Lung (tissue), 12 donors: Measurements from ENCODE around the gene ITPKA. TPM values are rescaled to one million over a fixed set of nuclear protein-coding genes. Genes with fewer than 3 reads are reported as not detected.

ENCODE experiments used
- ATAC-seq: fragments of 200-7000 bp; cut with Tn5 transposase; one replicate; pipeline ENCODE4 v1.9.1; 2020; ENCODE audit warnings: moderate number of reproducible peaks; ENCODE audit not compliant: insufficient read depth, low FRiP score
- DNase-seq, 3 donors: peaks; one replicate each; pipeline ENCODE4 v3.0.0-alpha.2; 2013 to 2017
- H3K27ac ChIP-seq, 2 donors: one replicate each; pipeline ENCODE4 v1.5.1; 2013; ENCODE audit warnings: mild to moderate bottlenecking in 2 of 2, moderate library complexity in 2 of 2, control low read depth in 1 of 2, inconsistent platforms in 1 of 2, low read depth in 1 of 2, low read length in 1 of 2
- H3K27me3 ChIP-seq, 3 donors: one replicate each; pipeline ENCODE4 v1.5.1; 2013; ENCODE audit warnings: low read length in 2 of 3; ENCODE audit not compliant: control insufficient read depth in 3 of 3, insufficient read depth in 3 of 3
- H3K36me3 ChIP-seq, 4 donors: one replicate each; pipeline ENCODE4 v1.5.1; 2013; ENCODE audit warnings: low read length in 4 of 4, mild to moderate bottlenecking in 1 of 4, moderate library complexity in 1 of 4; ENCODE audit not compliant: control insufficient read depth in 4 of 4, insufficient read depth in 4 of 4
- H3K4me1 ChIP-seq, 5 donors: one replicate each; pipeline ENCODE4 v1.5.1; 2013; ENCODE audit warnings: low read length in 5 of 5, mild to moderate bottlenecking in 2 of 5, moderate library complexity in 1 of 5; ENCODE audit not compliant: control insufficient read depth in 5 of 5, insufficient read depth in 5 of 5
- H3K4me3 ChIP-seq: one replicate; pipeline ENCODE4 v1.5.1; 2013; ENCODE audit warnings: mild to moderate bottlenecking, control low read depth, moderate library complexity
- H3K9ac ChIP-seq, 2 donors: one replicate each; pipeline ENCODE4 v1.5.1; 2013; ENCODE audit warnings: low read length in 2 of 2, control low read depth in 1 of 2; ENCODE audit not compliant: insufficient read depth in 1 of 2
- H3K9me3 ChIP-seq, 4 donors: one replicate each; pipeline ENCODE4 v1.5.1; 2013; ENCODE audit warnings: low read length in 3 of 4, mild to moderate bottlenecking in 1 of 4, moderate library complexity in 1 of 4; ENCODE audit not compliant: control insufficient read depth in 4 of 4, insufficient read depth in 3 of 4
- WGBS, 2 donors: extraction: QIAGEN DNeasy Blood & Tissue Kit; methylation state at CpG; one replicate each; pipeline ENCODE4 v1.1.7; 2013; 5-methylcytosine and 5-hydroxymethylcytosine counted together
- polyA plus RNA-seq, 2 donors: library from polyadenylated mRNA; stranded (reverse); fragments of 200-250 nt; gene quantifications; one replicate each; pipeline ENCODE4 v1.2.1, GENCODE V29; 2013
- total RNA-seq, 2 donors: library from RNA; depleted of rRNA in 1 of 2; stranded (reverse); fragments of >200 nt in 1 of 2; gene quantifications; one replicate each; pipeline ENCODE4 v1.2.1, GENCODE V29; 2014 to 2021
- TF ChIP-seq, protein P1 (sequence below): IDR thresholded peaks from 2 replicates; pipeline ENCODE4 v1.5.1; 2012; ENCODE audit warnings: mild to moderate bottlenecking; ENCODE audit errors: control extremely low read depth, extremely low read depth
- donor health status: control.
- donor health status: control.
- donor health status: Bipolar disorder and iron deficiency.
- donor health status: healthy.
- donor health status: DM: yes; HTN: yes; CAD: no.

Gene ITPKA
- total and polyA plus RNA-seq, 4 donors = 0.35 to 1.9 (median 1.2) TPM

GRCh38 chr15:41490355-41490754, 3.3 kb upstream of the ITPKA start:
- no peak for DNase-seq
- WGBS, 2 donors = 45 to 49% methylated on average over 4 of the region's 4 CpGs

GRCh38 chr15:41491889-41492288, 1.8 kb upstream of the ITPKA start:
- Histone ChIP-seq H3K27me3 (peaks cover 0 to 23% (median 16%) of the 10 kb centered on the region in 3 donors), H3K9ac (no peak overlapping the region), H3K4me3 (no peak overlapping the region), H3K4me1 (peaks cover 0 to 27% (median 13%) of the 10 kb centered on the region in 5 donors), H3K9me3 (no peaks in the 10 kb centered on the region), H3K27ac (no peak overlapping the region), H3K36me3 (no peaks in the 10 kb centered on the region)
- TF ChIP-seq, protein P1, sequence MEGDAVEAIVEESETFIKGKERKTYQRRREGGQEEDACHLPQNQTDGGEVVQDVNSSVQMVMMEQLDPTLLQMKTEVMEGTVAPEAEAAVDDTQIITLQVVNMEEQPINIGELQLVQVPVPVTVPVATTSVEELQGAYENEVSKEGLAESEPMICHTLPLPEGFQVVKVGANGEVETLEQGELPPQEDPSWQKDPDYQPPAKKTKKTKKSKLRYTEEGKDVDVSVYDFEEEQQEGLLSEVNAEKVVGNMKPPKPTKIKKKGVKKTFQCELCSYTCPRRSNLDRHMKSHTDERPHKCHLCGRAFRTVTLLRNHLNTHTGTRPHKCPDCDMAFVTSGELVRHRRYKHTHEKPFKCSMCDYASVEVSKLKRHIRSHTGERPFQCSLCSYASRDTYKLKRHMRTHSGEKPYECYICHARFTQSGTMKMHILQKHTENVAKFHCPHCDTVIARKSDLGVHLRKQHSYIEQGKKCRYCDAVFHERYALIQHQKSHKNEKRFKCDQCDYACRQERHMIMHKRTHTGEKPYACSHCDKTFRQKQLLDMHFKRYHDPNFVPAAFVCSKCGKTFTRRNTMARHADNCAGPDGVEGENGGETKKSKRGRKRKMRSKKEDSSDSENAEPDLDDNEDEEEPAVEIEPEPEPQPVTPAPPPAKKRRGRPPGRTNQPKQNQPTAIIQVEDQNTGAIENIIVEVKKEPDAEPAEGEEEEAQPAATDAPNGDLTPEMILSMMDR = no peak
- DNase-seq = no peak
- WGBS, 2 donors = 77 to 94% methylated on average over 4 of the region's 4 CpGs
- no peak for ATAC-seq

More at GRCh38 chr15:41490355-41490754, 3.3 kb upstream of the ITPKA start:
- H3K36me3 ChIP-seq = no peaks in the 10 kb centered on the region
- H3K27ac ChIP-seq = no peak overlapping the region
- H3K4me1 ChIP-seq = peaks cover 0 to 21% (median 13%) of the 10 kb centered on the region in 5 donors
- no peaks in the 10 kb centered on the region for H3K9me3 ChIP-seq
- ATAC-seq = no peak
- H3K27me3 ChIP-seq = peaks cover 0 to 16% (median 10%) of the 10 kb centered on the region in 3 donors
- H3K9ac ChIP-seq = no peak overlapping the region
- TF ChIP-seq, protein P1 = no peak
- no peak overlapping the region for H3K4me3 ChIP-seq

- no peaks in the 10 kb centered on the region for H3K36me3 ChIP-seq
- no peak overlapping the region for H3K4me3 ChIP-seq
- DNase-seq = no peak
- TF ChIP-seq, protein P1 = no peak
- no peak overlapping the region for H3K27ac ChIP-seq
- ATAC-seq = no peak
- peaks cover 0 to 31% (median 18%) of the 10 kb centered on the region in 3 donors for H3K27me3 ChIP-seq
- H3K9me3 ChIP-seq = no peaks in the 10 kb centered on the region
- 4 to 9% methylated on average over 15 of the region's 15 CpGs for WGBS, 2 donors
- H3K9ac ChIP-seq = peak overlapping the region; percentile 3 to 15
- H3K4me1 ChIP-seq = peaks cover 0 to 27% (median 13%) of the 10 kb centered on the region in 5 donors
Observed at GRCh38 chr15:41492597-41493204, 973 bp upstream of the ITPKA start.

DNA sequence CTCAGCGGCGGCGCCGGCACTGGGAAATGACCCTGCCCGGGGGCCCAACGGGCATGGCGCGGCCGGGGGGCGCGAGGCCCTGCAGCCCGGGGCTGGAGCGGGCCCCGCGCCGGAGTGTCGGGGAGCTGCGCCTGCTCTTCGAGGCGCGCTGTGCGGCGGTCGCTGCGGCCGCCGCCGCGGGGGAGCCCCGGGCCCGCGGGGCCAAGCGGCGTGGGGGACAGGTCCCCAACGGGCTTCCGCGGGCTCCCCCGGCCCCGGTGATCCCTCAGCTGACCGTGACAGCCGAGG, 172 bp downstream of the ITPKA start:
- H3K27ac ChIP-seq = no peak overlapping the region
- peaks cover 0 to 27% (median 13%) of the 10 kb centered on the region in 5 donors for H3K4me1 ChIP-seq
- 0% methylated on average over 23 to 41 of the region's 41 CpGs for WGBS, 2 donors
- H3K36me3 ChIP-seq = no peaks in the 10 kb centered on the region
- no peak for ATAC-seq
- TF ChIP-seq, protein P1 = no peak
- H3K27me3 ChIP-seq = peaks cover 0 to 43% (median 20%) of the 10 kb centered on the region in 3 donors
- no peak for DNase-seq
- peak overlapping the region; percentile 21 for H3K4me3 ChIP-seq
- H3K9me3 ChIP-seq = no peaks in the 10 kb centered on the region
- no peak overlapping the region for H3K9ac ChIP-seq
